GM06990 (cell line): Measurements from ENCODE around the gene AGBL2.

Experiments
- DNase-seq: peaks from one replicate; pipeline ENCODE4 v3.0.0-alpha.2; 2011; ENCODE audit not compliant: insufficient read length; ENCODE audit errors: extremely low read depth
- H3K27me3 ChIP-seq: replicated peaks from 2 replicates; pipeline ENCODE4 v1.6.0; 2011; ENCODE audit warnings: low read length; ENCODE audit not compliant: control insufficient read depth, insufficient read depth
- H3K36me3 ChIP-seq: 2 replicates; pipeline ENCODE4 v1.5.1; 2011; ENCODE audit warnings: low read length; ENCODE audit not compliant: control insufficient read depth, insufficient read depth
- H3K4me3 ChIP-seq: replicated peaks from 2 replicates; pipeline ENCODE4 v1.5.1; 2011; ENCODE audit warnings: low read depth, mild to moderate bottlenecking, control low read depth, low read length
- CTCF ChIP-seq: IDR thresholded peaks from 2 replicates; pipeline ENCODE4 v1.5.1; 2011; ENCODE audit warnings: low read length, control low read depth, mild to moderate bottlenecking, inconsistent platforms; ENCODE audit not compliant: insufficient read depth, poor library complexity, severe bottlenecking

Gene AGBL2

GRCh38 chr11:47731475-47731874, 16.3 kb upstream of the AGBL2 start:
- Histone ChIP-seq H3K36me3 (peaks cover 19% of the 10 kb centered on the region), H3K27me3 (no peaks in the 10 kb centered on the region), H3K4me3 (no peak overlapping the region)
- TF ChIP-seq CTCF: no peak
- DNase-seq: no peak

- H3K27me3 ChIP-seq: no peaks in the 10 kb centered on the region
- H3K36me3 ChIP-seq: peaks cover 27% of the 10 kb centered on the region
- no peak for TF ChIP-seq CTCF
- no peak for DNase-seq
- H3K4me3 ChIP-seq: no peak overlapping the region
Measured at GRCh38 chr11:47726878-47727514, 11.8 kb upstream of the AGBL2 start.

GRCh38 chr11:47726118-47726442, 10.9 kb upstream of the AGBL2 start:
- no peak for DNase-seq
- Histone ChIP-seq H3K27me3 (no peaks in the 10 kb centered on the region), H3K36me3 (peaks cover 27% of the 10 kb centered on the region), H3K4me3 (no peak overlapping the region)
- no peak for TF ChIP-seq CTCF

- Histone ChIP-seq H3K36me3 (peaks cover 27% of the 10 kb centered on the region), H3K27me3 (no peaks in the 10 kb centered on the region), H3K4me3 (no peak overlapping the region)
- no peak for TF ChIP-seq CTCF
- DNase-seq: no peak
Measured at GRCh38 chr11:47725442-47726117, 10.4 kb upstream of the AGBL2 start.

GRCh38 chr11:47724041-47724729, 9.0 kb upstream of the AGBL2 start:
- no peak for DNase-seq
- Histone ChIP-seq H3K4me3 (no peak overlapping the region), H3K36me3 (peaks cover 31% of the 10 kb centered on the region), H3K27me3 (no peaks in the 10 kb centered on the region)
- TF ChIP-seq CTCF: no peak
